ENCODE results near the gene TSPAN5.

- no peak for TF ChIP-seq CTCF (conservative IDR thresholded peaks at IDR 0.05)
- TF ChIP-seq ZFX (IDR thresholded peaks at IDR 0.05), result no peak
Measured at GRCh38 chr4:98522636-98523395, 135.6 kb downstream of the TSPAN5 start.
